GM12892 (cell line): Measurements from ENCODE around the gene CTBS.

ENCODE experiments used
- POLR2A ChIP-seq: IDR thresholded peaks from 2 replicates; pipeline ENCODE4 v1.6.1; 2011; ENCODE audit warnings: low read depth, low read length, control low read depth
- POLR2AphosphoS5 ChIP-seq: IDR thresholded peaks from 2 replicates; pipeline ENCODE4 v1.6.1; 2011; ENCODE audit warnings: low read depth, low read length, control low read depth
- TAF1 ChIP-seq: IDR thresholded peaks from 2 replicates; pipeline ENCODE4 v1.6.1; 2011; ENCODE audit warnings: low read depth, mild to moderate bottlenecking, control low read depth, low read length, borderline replicate concordance

- TF ChIP-seq POLR2A = no peak
- TF ChIP-seq POLR2AphosphoS5 = no peak
- TF ChIP-seq TAF1 = no peak
Measured at GRCh38 chr1:84619383-84620102, 45.3 kb upstream of the CTBS start.
